GM12875 (cell line): Measurements from ENCODE around the gene CCDC9B.

Experiments
- H3K4me3 ChIP-seq: one replicate; pipeline ENCODE4 v1.5.1; 2011; ENCODE audit warnings: low read depth, low read length, control low read depth
- TF ChIP-seq, protein P1 (sequence below): IDR thresholded peaks from 2 replicates; pipeline ENCODE4 v1.5.1; 2011; ENCODE audit warnings: low read depth, mild to moderate bottlenecking, control low read depth, inconsistent platforms, low read length, moderate library complexity, borderline replicate concordance; ENCODE audit not compliant: insufficient read depth

Gene CCDC9B

DNA sequence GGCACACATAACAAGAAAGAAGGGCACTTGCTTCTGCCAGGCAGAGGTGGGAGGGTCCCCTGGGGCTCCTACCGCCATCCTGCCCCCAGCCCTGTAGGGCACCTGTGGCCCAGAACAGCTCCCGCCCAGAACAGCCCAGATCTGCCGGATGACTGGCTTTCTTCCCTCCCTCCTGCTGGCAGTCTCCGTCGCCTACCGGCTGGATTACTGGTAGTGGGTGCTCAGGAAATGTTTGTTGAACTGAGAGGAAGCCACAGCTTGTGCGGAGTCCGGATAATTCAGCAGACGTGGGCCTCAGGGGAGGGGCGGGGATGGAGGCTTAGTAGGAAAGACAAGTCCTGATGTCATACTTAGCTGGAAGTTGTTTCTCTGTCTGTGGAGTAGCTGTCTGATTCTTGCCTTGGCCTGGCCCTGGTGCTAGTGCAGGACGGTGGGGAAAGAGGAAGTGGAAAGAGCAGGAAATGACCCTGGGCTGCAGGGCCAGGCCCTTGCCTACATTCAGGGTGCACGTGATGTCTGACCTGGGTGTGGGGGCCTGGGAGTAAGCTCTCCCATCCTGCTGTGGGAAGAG lies 6.7 kb downstream of the CCDC9B start:
- H3K4me3 ChIP-seq = no peak overlapping the region
- TF ChIP-seq, protein P1, sequence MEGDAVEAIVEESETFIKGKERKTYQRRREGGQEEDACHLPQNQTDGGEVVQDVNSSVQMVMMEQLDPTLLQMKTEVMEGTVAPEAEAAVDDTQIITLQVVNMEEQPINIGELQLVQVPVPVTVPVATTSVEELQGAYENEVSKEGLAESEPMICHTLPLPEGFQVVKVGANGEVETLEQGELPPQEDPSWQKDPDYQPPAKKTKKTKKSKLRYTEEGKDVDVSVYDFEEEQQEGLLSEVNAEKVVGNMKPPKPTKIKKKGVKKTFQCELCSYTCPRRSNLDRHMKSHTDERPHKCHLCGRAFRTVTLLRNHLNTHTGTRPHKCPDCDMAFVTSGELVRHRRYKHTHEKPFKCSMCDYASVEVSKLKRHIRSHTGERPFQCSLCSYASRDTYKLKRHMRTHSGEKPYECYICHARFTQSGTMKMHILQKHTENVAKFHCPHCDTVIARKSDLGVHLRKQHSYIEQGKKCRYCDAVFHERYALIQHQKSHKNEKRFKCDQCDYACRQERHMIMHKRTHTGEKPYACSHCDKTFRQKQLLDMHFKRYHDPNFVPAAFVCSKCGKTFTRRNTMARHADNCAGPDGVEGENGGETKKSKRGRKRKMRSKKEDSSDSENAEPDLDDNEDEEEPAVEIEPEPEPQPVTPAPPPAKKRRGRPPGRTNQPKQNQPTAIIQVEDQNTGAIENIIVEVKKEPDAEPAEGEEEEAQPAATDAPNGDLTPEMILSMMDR = no peak

DNA sequence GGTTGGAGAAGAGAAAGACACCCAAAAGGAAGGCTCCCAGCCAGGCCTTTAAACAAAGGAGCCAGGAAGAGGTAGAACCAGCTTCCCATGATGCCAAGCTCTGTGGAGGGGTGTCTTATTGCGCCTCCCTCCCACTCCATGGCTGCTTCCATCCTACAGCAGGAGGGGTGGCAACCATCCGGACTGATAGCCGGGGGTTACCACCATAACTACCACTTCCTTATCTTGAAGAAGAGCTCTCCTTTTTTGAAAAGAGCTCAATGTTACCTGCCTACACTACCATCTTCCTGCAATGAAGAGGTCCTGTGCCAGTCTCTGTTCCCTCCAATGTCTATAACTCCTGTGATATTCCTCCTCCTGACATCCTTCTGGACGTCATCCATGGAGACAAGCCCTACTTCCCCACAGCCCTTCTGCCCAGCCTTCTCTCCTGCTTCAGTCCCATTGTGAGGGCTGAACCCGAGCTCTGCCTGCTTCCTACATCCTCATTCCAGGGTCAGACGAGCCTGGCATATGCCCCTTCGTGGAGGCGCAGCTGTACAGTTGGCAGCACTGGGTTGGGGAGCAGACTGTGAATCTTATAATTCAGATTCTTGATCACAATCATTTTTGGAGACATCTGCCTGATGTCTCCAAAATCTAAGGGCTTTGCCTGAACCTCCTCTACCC lies 8.5 kb downstream of the CCDC9B start:
- no peak overlapping the region for H3K4me3 ChIP-seq
- TF ChIP-seq, protein P1 = no peak

DNA sequence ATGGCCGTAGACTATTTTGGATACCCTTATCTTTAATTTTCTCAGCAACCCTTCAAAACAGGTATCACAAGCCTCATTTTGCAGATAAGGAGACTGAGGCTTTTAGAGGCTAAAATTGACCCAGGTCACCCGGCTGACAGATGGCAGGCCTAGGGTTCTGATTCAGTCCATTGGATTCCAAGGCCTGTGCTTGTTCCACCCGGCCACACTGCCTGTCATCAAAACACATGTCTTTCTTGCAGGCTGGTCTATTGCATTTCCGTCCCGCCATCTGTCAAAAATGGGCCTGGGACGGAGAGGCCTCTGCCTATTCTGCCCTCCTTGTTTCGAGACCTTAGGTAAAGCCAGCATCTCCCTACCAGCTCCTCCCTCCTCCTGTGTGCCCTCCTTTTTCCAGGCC lies 9.1 kb downstream of the CCDC9B start:
- no peak overlapping the region for H3K4me3 ChIP-seq
- TF ChIP-seq, protein P1 = no peak

DNA sequence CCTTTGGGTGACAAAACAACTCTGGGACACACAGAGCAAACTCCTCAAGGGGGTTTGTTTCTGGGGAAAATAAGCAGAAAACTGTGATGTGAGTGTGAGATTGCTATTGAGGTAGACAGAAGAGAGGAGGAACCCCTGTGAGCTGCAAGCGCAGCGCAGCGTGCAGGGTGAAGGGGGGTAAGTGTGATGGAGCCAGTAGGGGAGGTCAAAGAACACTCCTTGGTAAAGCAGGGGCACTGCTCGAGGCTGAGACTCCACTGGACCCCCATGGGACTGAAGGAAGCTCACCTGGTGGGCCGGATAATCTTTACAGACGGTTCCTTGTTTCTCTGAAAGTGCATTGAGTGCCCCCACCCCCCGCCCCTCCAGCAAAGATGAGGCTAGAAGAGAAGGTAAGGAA lies 9.7 kb downstream of the CCDC9B start:
- TF ChIP-seq, protein P1 = no peak
- no peak overlapping the region for H3K4me3 ChIP-seq

DNA sequence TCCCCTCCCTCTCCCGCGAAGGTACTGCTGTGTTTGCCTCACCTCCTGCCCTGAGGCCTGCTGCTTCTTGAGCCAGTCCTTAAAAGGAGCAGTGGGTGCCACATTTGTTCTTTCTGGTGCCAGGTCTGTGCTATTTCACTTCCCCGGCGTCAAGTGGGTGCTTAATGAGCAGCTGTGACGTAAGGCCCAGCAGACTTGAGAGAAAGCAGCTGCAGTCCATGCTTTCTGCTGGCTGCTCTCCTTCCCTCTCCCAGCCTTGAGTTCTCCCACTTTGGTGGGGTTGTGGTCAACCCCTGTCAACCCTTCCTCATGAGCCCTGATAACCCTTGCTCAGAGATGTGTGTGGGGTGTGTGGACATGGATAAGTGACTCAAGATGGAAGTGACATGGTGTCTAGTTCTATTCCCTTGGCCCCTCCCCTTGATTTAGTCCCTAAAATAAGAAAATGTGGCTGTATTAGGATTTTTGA lies 10.3 kb downstream of the CCDC9B start:
- TF ChIP-seq, protein P1 = no peak
- H3K4me3 ChIP-seq = no peak overlapping the region

DNA sequence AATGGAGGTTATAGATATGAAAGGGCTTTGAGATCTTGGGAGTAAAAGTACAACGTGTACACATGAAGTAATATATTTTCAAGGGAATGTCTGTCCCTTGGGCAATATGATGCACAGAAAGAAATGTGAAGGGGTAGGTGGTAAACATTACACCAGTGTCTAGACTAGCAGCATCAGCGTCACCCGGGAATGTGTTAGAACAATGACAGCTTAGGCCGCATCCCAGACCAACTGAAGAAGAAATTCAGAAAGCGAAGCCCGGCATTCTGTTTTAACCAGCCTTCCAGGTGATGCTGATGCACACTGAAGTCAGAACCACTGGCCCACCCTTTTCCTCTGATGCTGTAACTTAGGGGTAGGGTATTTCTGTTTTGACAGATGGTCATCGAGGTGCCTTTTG lies 10.9 kb downstream of the CCDC9B start:
- no peak overlapping the region for H3K4me3 ChIP-seq
- TF ChIP-seq, protein P1 = no peak

DNA sequence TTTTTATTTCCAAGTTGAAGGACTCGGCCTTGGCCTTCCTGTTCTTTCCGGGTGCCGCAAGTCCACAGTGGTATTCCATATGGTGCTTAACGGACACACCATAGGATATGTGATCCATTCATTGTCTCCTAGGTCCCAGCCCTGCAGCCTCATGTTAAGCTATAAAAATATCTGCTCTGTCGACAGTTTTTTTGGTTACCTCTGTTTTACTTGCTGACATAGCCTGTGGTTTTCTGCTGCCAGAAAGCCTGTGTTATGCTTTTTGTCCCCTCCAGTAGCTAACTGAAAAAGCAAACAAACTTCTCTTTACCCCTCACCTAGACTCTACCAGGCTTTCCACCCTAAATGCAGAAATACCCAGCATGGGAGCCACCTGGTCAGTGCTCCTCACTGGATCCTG lies 12.0 kb downstream of the CCDC9B start:
- no peak overlapping the region for H3K4me3 ChIP-seq
- TF ChIP-seq, protein P1 = no peak
